ENCODE data around the gene TBCC.
A peak's percentile ranks its signal among the peaks of the same experiment; 100 is the strongest.

The TBCC gene

GRCh38 chr6:42786525-42786985, 40.7 kb upstream of the TBCC start:
- H3K9ac ChIP-seq (ENCODE audit: low read length) = peak overlapping the region; percentile 29; the same call in 1 of the 2 replicates
- TF ChIP-seq EZH2 (IDR thresholded peaks at IDR 0.05; ENCODE audit: borderline replicate concordance, low read length) (no peak), CTCF (IDR thresholded peaks at IDR 0.05; ENCODE audit: low read length) (no peak)
- no peaks in the 10 kb centered on the region for H3K27me3 ChIP-seq (ENCODE audit: insufficient read depth, low read length)
- peak overlapping the region; percentile 62 for H3K27ac ChIP-seq (ENCODE audit: low read depth, low read length, poor library complexity, severe bottlenecking)
- no peaks in the 10 kb centered on the region for H3K9me3 ChIP-seq (ENCODE audit: low read length)
- no peaks in the 10 kb centered on the region for H3K9me2 ChIP-seq (ENCODE audit: low read depth, low read length)
- H3K79me2 ChIP-seq (ENCODE audit: insufficient read depth, low read length) = peaks cover 75% of the 10 kb centered on the region
- H4K20me1 ChIP-seq (ENCODE audit: insufficient read depth, low read length) = no peaks in the 10 kb centered on the region
- H2AFZ ChIP-seq (ENCODE audit: low read length) = no peak overlapping the region
- peak overlapping the region; percentile 90 for H3K4me2 ChIP-seq (ENCODE audit: low read length)
- peaks cover 26% of the 10 kb centered on the region; the same call in 1 of the 2 replicates for H3K36me3 ChIP-seq (ENCODE audit: insufficient read depth, low read length)
- H3K4me3 ChIP-seq (ENCODE audit: low read depth, low read length, poor library complexity, severe bottlenecking) = peak overlapping the region; percentile 78
- H3F3A ChIP-seq (ENCODE audit: insufficient read depth, low read length) = no peaks in the 10 kb centered on the region
- peaks cover 57% of the 10 kb centered on the region for H3K4me1 ChIP-seq (ENCODE audit: insufficient read depth, low read length, severe bottlenecking)

- Histone ChIP-seq H3K4me1 (ENCODE audit: insufficient read depth, low read length, severe bottlenecking) (peaks cover 70% of the 10 kb centered on the region), H3K79me2 (ENCODE audit: insufficient read depth, low read length) (peaks cover 65% of the 10 kb centered on the region), H3K4me2 (ENCODE audit: low read length) (peak overlapping the region; percentile 90), H3K36me3 (ENCODE audit: insufficient read depth, low read length) (peaks cover 23% of the 10 kb centered on the region; the same call in 1 of the 2 replicates), H3K27me3 (ENCODE audit: insufficient read depth, low read length) (no peaks in the 10 kb centered on the region), H4K20me1 (ENCODE audit: insufficient read depth, low read length) (no peaks in the 10 kb centered on the region), H3K9me3 (ENCODE audit: low read length) (no peaks in the 10 kb centered on the region), H3K9ac (ENCODE audit: low read length) (peak overlapping the region; percentile 96), H3K27ac (ENCODE audit: low read depth, low read length, poor library complexity, severe bottlenecking) (peak overlapping the region; percentile 89), H3F3A (ENCODE audit: insufficient read depth, low read length) (no peaks in the 10 kb centered on the region), H2AFZ (ENCODE audit: low read length) (no peak overlapping the region), H3K4me3 (ENCODE audit: low read depth, low read length, poor library complexity, severe bottlenecking) (peak overlapping the region; percentile 78), H3K9me2 (ENCODE audit: low read depth, low read length) (no peaks in the 10 kb centered on the region)
- TF ChIP-seq CTCF (IDR thresholded peaks at IDR 0.05; ENCODE audit: low read length) (no peak), EZH2 (IDR thresholded peaks at IDR 0.05; ENCODE audit: borderline replicate concordance, low read length) (no peak)
These were observed 39.0 kb upstream of the TBCC start for GRCh38 chr6:42784717-42785498.

GRCh38 chr6:42783876-42784642, 38.2 kb upstream of the TBCC start:
- Histone ChIP-seq H4K20me1 (ENCODE audit: insufficient read depth, low read length) (no peaks in the 10 kb centered on the region), H3F3A (ENCODE audit: insufficient read depth, low read length) (no peaks in the 10 kb centered on the region), H3K9me3 (ENCODE audit: low read length) (no peaks in the 10 kb centered on the region), H3K9me2 (ENCODE audit: low read depth, low read length) (no peaks in the 10 kb centered on the region), H2AFZ (ENCODE audit: low read length) (no peak overlapping the region), H3K27me3 (ENCODE audit: insufficient read depth, low read length) (no peaks in the 10 kb centered on the region), H3K36me3 (ENCODE audit: insufficient read depth, low read length) (peaks cover 20% of the 10 kb centered on the region; the same call in 1 of the 2 replicates), H3K9ac (ENCODE audit: low read length) (peak overlapping the region; percentile 96), H3K4me3 (ENCODE audit: low read depth, low read length, poor library complexity, severe bottlenecking) (peak overlapping the region; percentile 78), H3K27ac (ENCODE audit: low read depth, low read length, poor library complexity, severe bottlenecking) (peak overlapping the region; percentile 89), H3K79me2 (ENCODE audit: insufficient read depth, low read length) (peaks cover 56% of the 10 kb centered on the region), H3K4me2 (ENCODE audit: low read length) (peak overlapping the region; percentile 90), H3K4me1 (ENCODE audit: insufficient read depth, low read length, severe bottlenecking) (peaks cover 70% of the 10 kb centered on the region)
- no peak for TF ChIP-seq CTCF (IDR thresholded peaks at IDR 0.05; ENCODE audit: low read length)
- no peak for TF ChIP-seq EZH2 (IDR thresholded peaks at IDR 0.05; ENCODE audit: borderline replicate concordance, low read length)

Data from OCI-LY1 (cell line).